Keratinocyte (primary cell): ENCODE measurements around the gene LIMS4. TPM values are rescaled to one million over a fixed set of nuclear protein-coding genes. Genes with fewer than 3 reads are reported as not detected.
"Not testable (repeated sequence)": the region's sequence is repeated elsewhere in the genome, so short reads cannot be mapped to it uniquely, and the experiment has no call there.

ENCODE experiments used
- DNase-seq: peaks from one replicate; pipeline ENCODE4 v3.0.0-alpha.2; 2011; ENCODE audit warnings: low read depth, missing footprints, low spot score
- FAIRE-seq: peaks from 2 replicates; lab custom pipeline; 2011; peaks lifted over from hg19 to GRCh38; lab: Jason Lieb, UNC
- H2AFZ ChIP-seq: 2 replicates; pipeline ENCODE4 v1.6.0; 2012; ENCODE audit warnings: low read length, control low read depth, inconsistent platforms; ENCODE audit not compliant: control insufficient read depth
- H3K27ac ChIP-seq: 2 replicates; pipeline ENCODE4 v1.5.1; 2011; ENCODE audit warnings: low read length; ENCODE audit not compliant: control insufficient read depth, insufficient read depth
- H3K27me3 ChIP-seq: 3 replicates; pipeline ENCODE4 v1.6.0; 2011; ENCODE audit warnings: low read length; ENCODE audit not compliant: control insufficient read depth, insufficient read depth; ENCODE audit errors: extremely low read depth
- H3K36me3 ChIP-seq, 2 experiments: 2 replicates in 1 of 2; 3 replicates in 1 of 2; pipeline ENCODE4 v1.5.1; 2011; ENCODE audit warnings: low read length in 2 of 2, mild to moderate bottlenecking in 1 of 2; ENCODE audit not compliant: control insufficient read depth in 2 of 2, insufficient read depth in 2 of 2; ENCODE audit errors: extremely low read depth in 1 of 2
- H3K4me1 ChIP-seq: 3 replicates; pipeline ENCODE4 v1.5.1; 2011; ENCODE audit warnings: low read length; ENCODE audit not compliant: control insufficient read depth, insufficient read depth; ENCODE audit errors: extremely low read depth
- H3K4me2 ChIP-seq: 3 replicates; pipeline ENCODE4 v1.6.0; 2011; ENCODE audit warnings: low read depth, low read length; ENCODE audit not compliant: control insufficient read depth, insufficient read depth; ENCODE audit errors: extremely low read depth
- H3K4me3 ChIP-seq, 3 experiments: fragments of 200-600 bp in 1 of 3; sonication (generic) in 1 of 3; 2 replicates in 2 of 3; 3 replicates in 1 of 3; pipeline ENCODE4 v1.5.1; 2011 to 2016; ENCODE audit warnings: low read length in 3 of 3, mild to moderate bottlenecking in 3 of 3, control low read depth in 2 of 3, inconsistent platforms in 1 of 3, low read depth in 1 of 3, mixed read lengths in 1 of 3, mixed run types in 1 of 3, moderate library complexity in 1 of 3; ENCODE audit not compliant: control insufficient read depth in 2 of 3, insufficient read depth in 2 of 3; ENCODE audit errors: extremely low read depth in 1 of 3
- H3K79me2 ChIP-seq: 2 replicates; pipeline ENCODE4 v1.6.0; 2012; ENCODE audit warnings: low read length; ENCODE audit not compliant: control insufficient read depth, insufficient read depth
- H3K9ac ChIP-seq: 3 replicates; pipeline ENCODE4 v1.6.0; 2011; ENCODE audit warnings: low read length; ENCODE audit not compliant: control insufficient read depth, insufficient read depth; ENCODE audit errors: extremely low read depth
- H3K9me1 ChIP-seq: 3 replicates; pipeline ENCODE4 v1.6.0; 2011; ENCODE audit warnings: low read length; ENCODE audit not compliant: control insufficient read depth, insufficient read depth; ENCODE audit errors: extremely low read depth
- H3K9me3 ChIP-seq: 2 replicates; pipeline ENCODE4 v1.5.1; 2012; ENCODE audit warnings: low read depth, low read length; ENCODE audit not compliant: control insufficient read depth
- H4K20me1 ChIP-seq: 3 replicates; pipeline ENCODE4 v1.6.0; 2011; ENCODE audit warnings: low read length; ENCODE audit not compliant: control insufficient read depth, insufficient read depth; ENCODE audit errors: extremely low read depth
- dilution Hi-C: fragments of 300-500 bp; cut with MboI; formaldehyde crosslinking; loops from one replicate; pipeline ENCODE4 v1.7.0; 2020; ENCODE audit warnings: low sequenced_read_pairs; ENCODE audit not compliant: extremely low pct_ligation_motif_present
- polyA plus RNA-seq, 5 experiments: library from polyadenylated mRNA; depleted of rRNA in 3 of 5; stranded (reverse) in 3 of 5; stranded (forward) in 1 of 5; unstranded in 1 of 5; fragments of >200 nt; gene quantifications; 1 replicate in 1 of 5; 2 replicates in 3 of 5; 3 replicates in 1 of 5; pipeline versions ENCODE4 v1.2.1 to v1.2.3, GENCODE V29; 2011 to 2012; ENCODE audit warnings: missing spikeins in 2 of 5, low read depth in 1 of 5, low replicate concordance in 1 of 5

The LIMS4 gene
- polyA plus RNA-seq, 1 donor (not counting 4 experiments of a cell fraction or from before 2014, with no cell fraction given), result 0.58 TPM

DNA sequence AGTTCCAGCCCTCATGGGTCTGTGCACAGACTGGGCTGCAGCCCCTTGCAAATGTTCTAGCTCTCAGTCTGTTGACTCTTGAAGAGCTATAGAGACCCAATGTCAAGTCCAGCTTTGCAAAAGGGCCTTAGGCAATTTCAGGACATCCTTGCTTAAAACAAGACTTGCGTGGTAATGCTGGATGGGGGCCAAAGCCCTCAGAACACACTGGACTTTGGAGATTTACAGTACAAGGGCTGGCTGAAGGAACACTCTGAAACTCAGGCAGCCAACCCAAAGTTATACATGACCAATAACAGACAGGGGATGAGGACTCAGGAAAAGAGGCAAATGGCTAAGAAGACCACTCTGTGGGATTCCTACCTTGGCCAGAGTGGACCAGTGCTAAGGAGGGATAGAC, 68.4 kb downstream of the LIMS4 start:
- H3K36me3 ChIP-seq, H3K9me3 ChIP-seq, dilution Hi-C loops, FAIRE-seq, H4K20me1 ChIP-seq, H2AFZ ChIP-seq, DNase-seq, H3K4me2 ChIP-seq, H3K27me3 ChIP-seq, H3K4me3 ChIP-seq, H3K79me2 ChIP-seq, H3K4me1 ChIP-seq, H3K27ac ChIP-seq, H3K9me1 ChIP-seq, H3K9ac ChIP-seq: not testable (repeated sequence)

DNA sequence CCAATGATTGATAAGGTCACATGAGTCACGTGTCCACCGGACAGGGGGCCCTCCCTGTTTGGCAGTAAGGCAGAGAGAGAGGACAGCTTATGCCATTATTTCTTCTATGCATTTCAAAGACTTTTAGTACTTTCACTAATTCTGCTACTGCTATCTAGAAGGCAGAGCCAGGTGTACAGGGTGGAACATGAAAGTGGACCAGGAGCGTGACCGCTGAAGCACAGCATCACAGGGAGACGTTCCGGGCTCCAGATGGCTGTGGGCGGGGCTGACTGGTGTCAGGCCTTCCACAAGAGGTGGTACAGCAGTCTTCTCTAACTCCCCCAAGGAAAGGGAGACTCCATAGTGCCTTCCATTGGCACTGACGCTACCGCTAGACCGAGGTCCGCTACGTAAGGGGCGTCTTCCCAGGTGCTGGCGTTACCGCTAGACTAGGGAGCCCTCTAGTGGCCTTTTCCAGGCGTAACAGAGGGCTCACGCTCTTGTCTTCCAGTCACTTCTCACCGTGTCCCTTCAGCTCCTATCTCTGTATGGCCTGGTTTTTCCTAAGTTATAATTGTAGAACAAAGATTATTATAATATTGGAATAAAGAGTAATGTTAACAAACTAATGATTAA, 71.5 kb downstream of the LIMS4 start:
- H3K9me1 ChIP-seq, H3K4me1 ChIP-seq, H3K36me3 ChIP-seq, H3K27me3 ChIP-seq, H3K4me3 ChIP-seq, H4K20me1 ChIP-seq, H3K27ac ChIP-seq, H2AFZ ChIP-seq, H3K9me3 ChIP-seq, DNase-seq, dilution Hi-C loops, H3K79me2 ChIP-seq, FAIRE-seq, H3K4me2 ChIP-seq, H3K9ac ChIP-seq: not testable (repeated sequence)

DNA sequence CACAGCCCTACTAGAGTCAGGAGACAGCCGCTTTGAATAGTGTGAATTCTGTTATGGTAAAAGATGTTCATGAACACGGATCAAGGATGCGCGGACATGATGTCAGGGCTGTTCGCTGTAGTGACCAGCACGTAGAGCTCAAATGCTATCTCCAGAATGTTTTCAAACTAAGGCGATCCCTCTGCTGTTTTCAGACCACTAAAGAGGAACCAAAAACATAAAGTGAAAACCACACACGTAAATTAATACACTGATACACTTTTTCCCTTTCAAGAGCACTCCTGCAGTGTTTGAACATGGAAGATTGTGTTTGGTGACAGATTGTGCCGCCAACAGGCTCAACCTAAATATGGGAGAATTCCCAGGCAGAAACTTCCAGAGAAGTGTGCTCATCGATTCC, 73.2 kb downstream of the LIMS4 start:
- FAIRE-seq, dilution Hi-C loops, H3K27me3 ChIP-seq: not testable (repeated sequence)

DNA sequence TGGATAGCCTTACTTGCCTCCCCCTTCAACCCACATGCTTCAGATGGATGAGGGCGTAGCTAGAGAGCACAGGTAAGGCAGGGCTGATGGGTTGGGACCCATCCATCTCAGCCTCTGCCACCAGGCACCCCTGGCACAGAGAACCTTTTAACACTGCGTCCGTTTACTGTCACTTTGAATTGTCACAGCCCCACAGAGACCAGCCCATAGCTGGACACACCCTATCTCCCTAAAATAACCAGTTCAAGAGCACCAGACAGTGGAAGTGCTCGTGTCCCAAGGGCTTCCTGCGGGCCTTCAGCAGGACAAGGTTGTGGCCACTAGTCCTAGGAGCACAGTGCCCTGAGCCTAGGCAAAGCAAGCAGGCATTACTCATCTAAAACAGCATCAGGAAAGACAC, 76.6 kb downstream of the LIMS4 start:
- dilution Hi-C loops, H3K79me2 ChIP-seq, H3K9ac ChIP-seq, H3K9me3 ChIP-seq, H3K36me3 ChIP-seq, FAIRE-seq, H3K27ac ChIP-seq, H3K4me3 ChIP-seq, H3K9me1 ChIP-seq, DNase-seq, H3K4me2 ChIP-seq, H3K4me1 ChIP-seq, H3K27me3 ChIP-seq, H2AFZ ChIP-seq, H4K20me1 ChIP-seq: not testable (repeated sequence)

More for the DNA sequence above, 73.2 kb downstream of the LIMS4 start:
- not testable (repeated sequence) for H2AFZ ChIP-seq, H3K27ac ChIP-seq, DNase-seq, H3K9me3 ChIP-seq, H3K36me3 ChIP-seq, H3K4me2 ChIP-seq, H4K20me1 ChIP-seq, H3K4me1 ChIP-seq, H3K9ac ChIP-seq, H3K79me2 ChIP-seq, H3K4me3 ChIP-seq, H3K9me1 ChIP-seq
